ENCODE measurements around the gene RCAN3. TPM values are rescaled to one million over a fixed set of nuclear protein-coding genes. Genes with fewer than 3 reads are reported as not detected.
"Not testable (repeated sequence)": the region's sequence is repeated elsewhere in the genome, so short reads cannot be mapped to it uniquely, and the experiment has no call there.

RCAN3 gene
- total RNA-seq, 1 donor from 2014 or later: 4.9 TPM

DNA sequence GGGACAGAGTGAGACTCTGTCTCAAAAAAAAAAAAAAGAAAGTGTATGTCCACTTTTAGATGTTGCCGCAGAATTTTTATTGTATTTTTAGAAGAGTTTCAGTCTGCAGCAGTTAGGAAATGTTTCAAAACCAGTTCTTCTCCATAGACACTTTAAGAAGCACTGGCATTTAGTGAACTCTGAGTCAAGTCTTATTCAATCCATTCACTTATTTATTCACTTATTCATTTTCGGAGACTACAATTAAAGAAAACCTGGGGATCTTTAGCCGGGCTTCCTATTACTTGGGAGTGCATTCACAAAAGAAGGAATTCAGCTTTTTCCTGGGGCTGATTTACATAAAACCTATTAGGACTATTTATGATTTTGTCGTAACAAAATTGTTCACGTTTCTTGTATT, 12.3 kb downstream of the RCAN3 start:
- no peak overlapping the region for H3K4me3 ChIP-seq
- intact Hi-C loops (cut with micrococcal nuclease): no loop called here
- DNase-seq: no peak
- no peaks in the 10 kb centered on the region for H3K9me3 ChIP-seq (replicated peaks)
- no peak overlapping the region for H3K27ac ChIP-seq (replicated peaks)
- H3K27me3 ChIP-seq (ENCODE audit: low read depth): no peaks in the 10 kb centered on the region
- H3K36me3 ChIP-seq: peaks cover 5% of the 10 kb centered on the region
- H3K4me1 ChIP-seq: no peaks in the 10 kb centered on the region
- TF ChIP-seq CTCF (IDR thresholded peaks at IDR 0.05; ENCODE audit: borderline replicate concordance): no peak

GRCh38 chr1:24515671-24516209, 13.1 kb downstream of the RCAN3 start:
- H3K27ac ChIP-seq (replicated peaks); H3K27me3 ChIP-seq (ENCODE audit: low read depth); H3K9me3 ChIP-seq (replicated peaks); H3K4me1 ChIP-seq; H3K4me3 ChIP-seq; DNase-seq; intact Hi-C loops (cut with micrococcal nuclease); H3K36me3 ChIP-seq: not testable (repeated sequence)

GRCh38 chr1:24516506-24516905, 13.9 kb downstream of the RCAN3 start:
- H3K4me3 ChIP-seq: no peak overlapping the region
- intact Hi-C loops (cut with micrococcal nuclease): no loop called here
- no peak for TF ChIP-seq CTCF (IDR thresholded peaks at IDR 0.05; ENCODE audit: borderline replicate concordance)

GRCh38 chr1:24517898-24518297, 15.3 kb downstream of the RCAN3 start:
- no peak overlapping the region for H3K4me3 ChIP-seq
- no peaks in the 10 kb centered on the region for H3K27me3 ChIP-seq (ENCODE audit: low read depth)
- TF ChIP-seq CTCF (IDR thresholded peaks at IDR 0.05; ENCODE audit: borderline replicate concordance): no peak
- H3K27ac ChIP-seq (replicated peaks): no peak overlapping the region
- no peaks in the 10 kb centered on the region for H3K4me1 ChIP-seq
- no peaks in the 10 kb centered on the region for H3K9me3 ChIP-seq (replicated peaks)
- intact Hi-C loops (cut with micrococcal nuclease): no loop called here
- peaks cover 5% of the 10 kb centered on the region for H3K36me3 ChIP-seq
- no peak for DNase-seq

More at GRCh38 chr1:24516506-24516905, 13.9 kb downstream of the RCAN3 start:
- no peak for DNase-seq
- H3K27ac ChIP-seq (replicated peaks): no peak overlapping the region
- no peaks in the 10 kb centered on the region for H3K27me3 ChIP-seq (ENCODE audit: low read depth)
- H3K9me3 ChIP-seq (replicated peaks): no peaks in the 10 kb centered on the region
- peaks cover 5% of the 10 kb centered on the region for H3K36me3 ChIP-seq
- no peaks in the 10 kb centered on the region for H3K4me1 ChIP-seq

- DNase-seq; H3K4me3 ChIP-seq; H3K27ac ChIP-seq (replicated peaks); H3K27me3 ChIP-seq (ENCODE audit: low read depth); intact Hi-C loops (cut with micrococcal nuclease); H3K9me3 ChIP-seq (replicated peaks); H3K36me3 ChIP-seq; H3K4me1 ChIP-seq: not testable (repeated sequence)
These were observed 17.6 kb downstream of the RCAN3 start for GRCh38 chr1:24520282-24520681.

DNA sequence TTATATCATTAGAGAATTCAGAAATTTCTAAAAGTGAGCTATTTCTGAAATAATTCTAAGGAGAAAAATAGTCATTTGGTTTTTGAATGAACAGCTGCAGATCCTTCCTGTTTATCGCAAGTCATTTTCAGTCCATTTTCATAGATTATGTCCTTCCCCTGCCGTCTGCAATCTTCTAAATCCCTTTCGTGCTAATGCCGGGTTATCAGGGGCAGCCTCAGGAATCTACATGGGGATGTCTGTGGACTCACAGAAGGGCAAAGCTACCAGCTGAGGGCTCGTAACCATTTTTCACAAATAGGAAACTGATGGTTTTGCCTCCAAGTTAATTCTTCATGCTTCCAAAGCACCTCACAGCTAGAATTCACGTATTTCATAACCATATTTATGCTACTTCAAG, 23.0 kb downstream of the RCAN3 start:
- intact Hi-C loops (cut with micrococcal nuclease): no loop called here

More for the DNA sequence above, 23.0 kb downstream of the RCAN3 start:
- DNase-seq: no peak
- no peaks in the 10 kb centered on the region for H3K27me3 ChIP-seq (ENCODE audit: low read depth)
- TF ChIP-seq CTCF (IDR thresholded peaks at IDR 0.05; ENCODE audit: borderline replicate concordance): no peak
- no peak overlapping the region for H3K27ac ChIP-seq (replicated peaks)
- no peaks in the 10 kb centered on the region for H3K4me1 ChIP-seq
- H3K36me3 ChIP-seq: no peaks in the 10 kb centered on the region
- H3K9me3 ChIP-seq (replicated peaks): no peaks in the 10 kb centered on the region
- no peak overlapping the region for H3K4me3 ChIP-seq
